Right atrium auricular region (tissue), 2 donors: Measurements from ENCODE around the gene MGAT5. TPM values are rescaled to one million over a fixed set of nuclear protein-coding genes. Genes with fewer than 3 reads are reported as not detected.

ENCODE experiments used
- DNase-seq: peaks from one replicate; pipeline ENCODE4 v3.0.0-alpha.2; 2019; ENCODE audit warnings: low spot score
- H3K27ac ChIP-seq, 2 donors: fragments of 200-600 bp; sonication (generic); 1 replicate in 1 of 2; 2 replicates in 1 of 2; pipeline ENCODE4 v1.5.1; 2016 to 2019
- H3K27me3 ChIP-seq, 2 donors: fragments of 200-600 bp; sonication (generic); one replicate each; pipeline versions ENCODE4 v1.5.1 to v1.6.0; 2017 to 2019
- H3K36me3 ChIP-seq: fragments of 200-600 bp; sonication (generic); one replicate; pipeline ENCODE4 v1.5.1; 2016
- H3K4me1 ChIP-seq, 2 donors: fragments of 200-600 bp; sonication (generic); one replicate each; pipeline versions ENCODE4 v1.5.1 to v1.6.0; 2017 to 2019
- H3K4me3 ChIP-seq, 2 donors: fragments of 200-600 bp; sonication (generic); 1 replicate in 1 of 2; 2 replicates in 1 of 2; pipeline ENCODE4 v1.5.1; 2017 to 2019; ENCODE audit warnings: mild to moderate bottlenecking in 1 of 2, moderate library complexity in 1 of 2
- H3K9me3 ChIP-seq, 2 donors: fragments of 200-600 bp; sonication (generic); one replicate each; pipeline ENCODE4 v1.5.1; 2019
- total RNA-seq, 2 donors: library from RNA; depleted of rRNA; stranded (reverse); fragments of >200 nt; gene quantifications; one replicate each; pipeline ENCODE4 v1.1.0, GENCODE V29; 2016
- TF ChIP-seq, protein P1 (sequence below), 2 donors: fragments of 200-600 bp; sonication (generic); IDR thresholded peaks; one replicate each; pipeline ENCODE4 v1.5.1; 2019; ENCODE audit warnings: antibody characterized with exemption in 2 of 2

MGAT5 gene
- total RNA-seq, 2 donors from 2014 or later, result 56.9 to 91.0 TPM

- H3K36me3 ChIP-seq, result no peaks in the 10 kb centered on the region
- no peaks in the 10 kb centered on the region for H3K27me3 ChIP-seq
- H3K4me1 ChIP-seq, result no peaks in the 10 kb centered on the region
- no peaks in the 10 kb centered on the region for H3K9me3 ChIP-seq
- H3K4me3 ChIP-seq, result no peak overlapping the region
- TF ChIP-seq, protein P1, sequence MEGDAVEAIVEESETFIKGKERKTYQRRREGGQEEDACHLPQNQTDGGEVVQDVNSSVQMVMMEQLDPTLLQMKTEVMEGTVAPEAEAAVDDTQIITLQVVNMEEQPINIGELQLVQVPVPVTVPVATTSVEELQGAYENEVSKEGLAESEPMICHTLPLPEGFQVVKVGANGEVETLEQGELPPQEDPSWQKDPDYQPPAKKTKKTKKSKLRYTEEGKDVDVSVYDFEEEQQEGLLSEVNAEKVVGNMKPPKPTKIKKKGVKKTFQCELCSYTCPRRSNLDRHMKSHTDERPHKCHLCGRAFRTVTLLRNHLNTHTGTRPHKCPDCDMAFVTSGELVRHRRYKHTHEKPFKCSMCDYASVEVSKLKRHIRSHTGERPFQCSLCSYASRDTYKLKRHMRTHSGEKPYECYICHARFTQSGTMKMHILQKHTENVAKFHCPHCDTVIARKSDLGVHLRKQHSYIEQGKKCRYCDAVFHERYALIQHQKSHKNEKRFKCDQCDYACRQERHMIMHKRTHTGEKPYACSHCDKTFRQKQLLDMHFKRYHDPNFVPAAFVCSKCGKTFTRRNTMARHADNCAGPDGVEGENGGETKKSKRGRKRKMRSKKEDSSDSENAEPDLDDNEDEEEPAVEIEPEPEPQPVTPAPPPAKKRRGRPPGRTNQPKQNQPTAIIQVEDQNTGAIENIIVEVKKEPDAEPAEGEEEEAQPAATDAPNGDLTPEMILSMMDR (IDR thresholded peaks at IDR 0.05), result no peak
- no peak for DNase-seq
- no peak overlapping the region for H3K27ac ChIP-seq
Measured at GRCh38 chr2:134482766-134483340, 229.0 kb downstream of the MGAT5 start.

- TF ChIP-seq, protein P1 (IDR thresholded peaks at IDR 0.05), result no peak
- Histone ChIP-seq H3K4me1 (peaks cover 0 to 13% of the 10 kb centered on the region in 2 donors), H3K27ac (peak overlapping the region; percentile 64 to 76), H3K4me3 (no peak overlapping the region), H3K9me3 (no peaks in the 10 kb centered on the region), H3K36me3 (no peaks in the 10 kb centered on the region), H3K27me3 (no peaks in the 10 kb centered on the region)
- no peak for DNase-seq
Measured at GRCh38 chr2:134489732-134490384, 236.0 kb downstream of the MGAT5 start.

GRCh38 chr2:134490559-134490958 is 236.7 kb downstream of the MGAT5 start:
- H3K27me3 ChIP-seq, result no peaks in the 10 kb centered on the region
- TF ChIP-seq, protein P1 (IDR thresholded peaks at IDR 0.05), result no peak
- no peaks in the 10 kb centered on the region for H3K9me3 ChIP-seq
- no peaks in the 10 kb centered on the region for H3K36me3 ChIP-seq
- no peak for DNase-seq
- H3K4me3 ChIP-seq, result no peak overlapping the region
- peaks cover 0 to 19% of the 10 kb centered on the region in 2 donors for H3K4me1 ChIP-seq
- peak overlapping the region; percentile 64 to 76 for H3K27ac ChIP-seq

DNA sequence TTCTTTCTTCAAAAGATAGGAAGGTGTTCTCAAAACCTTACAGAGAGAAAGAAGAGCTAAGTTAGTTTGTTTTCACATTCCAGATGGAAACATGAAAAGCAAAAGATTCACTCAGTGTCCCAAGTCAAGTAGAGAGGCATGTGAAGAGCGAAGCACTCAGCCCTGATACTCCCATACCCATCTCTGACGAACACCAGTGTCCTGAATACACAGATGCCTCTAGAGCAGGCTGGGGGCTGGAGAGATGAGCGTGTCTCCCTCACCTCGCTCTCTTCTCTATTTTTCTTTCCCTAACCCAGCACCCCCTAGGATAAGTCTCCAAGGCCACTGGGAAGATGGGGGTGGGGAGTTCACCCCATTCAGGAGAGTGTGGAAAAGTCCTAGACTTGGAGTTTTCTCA is 237.2 kb downstream of the MGAT5 start:
- TF ChIP-seq, protein P1 (IDR thresholded peaks at IDR 0.05), result no peak
- H3K27ac ChIP-seq, result peak overlapping the region; percentile 64 to 76

GRCh38 chr2:134491771-134492441 is 238.0 kb downstream of the MGAT5 start:
- H3K27ac ChIP-seq, result peak overlapping the region; percentile 64 to 76
- H3K9me3 ChIP-seq, result no peaks in the 10 kb centered on the region
- H3K4me3 ChIP-seq, result no peak overlapping the region
- TF ChIP-seq, protein P1 (IDR thresholded peaks at IDR 0.05), result no peak
- no peaks in the 10 kb centered on the region for H3K36me3 ChIP-seq
- no peaks in the 10 kb centered on the region for H3K27me3 ChIP-seq
- peak; percentile 56 for DNase-seq
- H3K4me1 ChIP-seq, result peaks cover 0 to 22% of the 10 kb centered on the region in 2 donors

More for the DNA sequence above, 237.2 kb downstream of the MGAT5 start:
- H3K36me3 ChIP-seq, result no peaks in the 10 kb centered on the region
- H3K27me3 ChIP-seq, result no peaks in the 10 kb centered on the region
- H3K4me3 ChIP-seq, result no peak overlapping the region
- DNase-seq, result peak; percentile 30
- peaks cover 0 to 19% of the 10 kb centered on the region in 2 donors for H3K4me1 ChIP-seq
- no peaks in the 10 kb centered on the region for H3K9me3 ChIP-seq
